ENCODE measurements around the gene PRDM16.

The PRDM16 gene

DNA sequence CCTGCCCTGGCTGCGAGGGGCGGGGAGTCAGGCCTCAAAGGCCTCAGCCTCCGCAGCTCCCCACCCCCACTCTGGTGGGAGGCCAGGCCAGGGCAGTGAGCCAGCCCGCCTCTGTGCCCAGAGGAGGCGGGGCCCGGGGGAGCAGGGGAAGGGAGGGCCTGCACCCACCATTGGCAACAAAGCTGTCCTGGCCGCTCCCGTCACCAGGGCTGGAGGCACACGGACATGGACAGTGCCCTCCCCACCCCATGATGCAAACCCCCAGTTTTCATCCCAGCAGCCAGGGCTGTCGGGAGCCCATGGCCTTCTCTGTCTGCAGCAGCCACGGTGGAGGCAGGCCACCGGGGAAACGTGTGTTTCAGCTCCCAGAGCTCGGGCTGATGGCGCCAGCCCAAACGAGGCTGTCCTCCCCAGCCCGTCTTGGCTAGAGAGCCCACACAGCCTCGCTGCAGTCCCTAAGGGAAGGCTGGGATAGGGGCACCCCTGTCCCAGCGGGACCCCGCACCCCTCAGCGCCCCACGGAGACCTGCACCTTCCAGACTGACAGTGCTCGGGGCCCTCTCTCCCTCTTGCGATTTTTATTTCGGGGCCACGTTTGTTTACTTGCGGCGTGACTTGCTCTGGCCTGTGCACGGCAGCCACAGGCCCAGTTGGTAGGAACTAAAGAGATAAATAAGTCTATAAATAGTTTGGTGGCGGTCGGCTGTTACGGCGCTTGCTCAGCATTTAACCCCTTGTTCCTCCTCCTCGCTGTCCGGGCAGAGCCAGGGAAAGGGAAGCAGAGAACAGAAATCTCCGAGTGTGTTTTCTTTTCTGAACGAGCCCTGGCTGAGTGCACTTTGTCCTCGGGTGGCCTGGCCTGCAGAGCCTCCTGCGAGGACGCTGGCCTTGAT, 101.8 kb downstream of the PRDM16 start:
- Mint-ChIP-seq H3K27ac (no peak overlapping the region), H3K36me3 (ENCODE audit: low read depth) (no peaks in the 10 kb centered on the region), H3K27me3 (ENCODE audit: low read depth) (peaks cover 15% of the 10 kb centered on the region), H3K9me3 (no peaks in the 10 kb centered on the region), H3K4me1 (ENCODE audit: low read depth) (no peaks in the 10 kb centered on the region), H3K4me3 (no peak overlapping the region)

DNA sequence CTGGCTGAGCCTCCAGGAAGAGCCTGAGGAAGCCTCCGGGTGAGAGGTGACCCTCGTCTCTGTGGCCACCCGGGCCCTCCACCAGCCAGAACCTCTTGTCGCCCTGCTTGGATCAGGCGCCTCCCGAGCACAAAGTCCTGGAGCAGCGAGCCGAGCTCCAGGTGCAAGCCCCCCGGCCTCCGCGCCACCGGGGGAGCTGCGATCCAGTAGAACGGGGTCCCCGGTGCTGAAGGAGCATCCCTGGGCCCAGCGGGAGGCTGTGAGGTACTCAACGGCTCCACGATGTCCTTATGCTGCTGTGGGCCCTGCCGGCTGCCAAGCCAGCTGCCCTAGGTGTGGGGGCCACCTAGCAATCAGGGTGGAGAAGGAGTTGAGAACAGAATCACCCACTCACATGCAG, 102.8 kb downstream of the PRDM16 start:
- Mint-ChIP-seq H3K4me3 (no peak overlapping the region), H3K36me3 (ENCODE audit: low read depth) (no peaks in the 10 kb centered on the region), H3K27me3 (ENCODE audit: low read depth) (peaks cover 15% of the 10 kb centered on the region), H3K9me3 (no peaks in the 10 kb centered on the region), H3K27ac (no peak overlapping the region), H3K4me1 (ENCODE audit: low read depth) (no peaks in the 10 kb centered on the region)

DNA sequence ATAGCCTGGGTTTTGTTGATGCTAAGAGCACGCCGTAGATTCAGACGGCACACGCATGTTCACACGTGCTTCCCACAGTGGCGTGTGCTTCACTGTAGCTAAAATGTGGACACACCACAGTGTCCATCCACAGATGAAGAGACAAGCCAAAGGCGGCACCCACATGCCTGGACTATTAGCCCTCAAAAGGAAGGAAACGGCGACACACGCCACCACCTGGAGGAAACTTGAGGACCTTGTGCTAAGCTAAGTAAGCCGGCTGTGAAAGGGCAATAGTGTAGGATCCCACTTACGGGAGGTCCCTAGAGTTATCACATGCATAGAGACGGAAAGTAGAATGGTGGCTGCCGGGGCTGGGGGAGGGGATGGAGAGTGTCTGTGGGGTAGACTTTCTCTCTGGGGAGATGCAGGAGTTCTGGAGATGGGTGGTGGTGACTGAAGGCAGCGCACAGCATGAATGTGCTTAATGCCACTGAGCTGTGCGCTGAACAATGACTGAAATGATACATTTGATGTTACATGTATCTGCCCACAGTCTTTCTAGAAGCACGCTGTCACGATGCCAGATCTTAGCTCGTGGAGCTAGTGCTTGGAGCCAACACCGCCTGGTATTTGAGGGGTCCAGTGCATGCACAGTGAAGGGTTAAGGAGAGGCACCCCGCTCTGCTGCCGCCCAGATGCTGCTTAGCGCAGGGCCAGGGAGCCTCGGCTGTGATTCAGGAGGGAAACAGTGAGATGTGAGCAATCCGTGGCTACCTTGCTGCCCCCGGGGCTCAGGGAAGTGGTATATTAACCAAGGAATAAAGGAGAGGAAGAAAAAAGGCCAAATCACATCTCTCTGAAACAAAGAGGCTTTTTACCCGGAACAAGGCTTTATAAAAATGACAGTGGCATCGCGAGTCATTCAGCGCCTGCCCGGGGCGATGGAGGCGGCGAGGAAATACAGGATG, 103.7 kb downstream of the PRDM16 start:
- H3K27me3 Mint-ChIP-seq (ENCODE audit: low read depth), result peaks cover 15% of the 10 kb centered on the region
- no peak overlapping the region for H3K4me3 Mint-ChIP-seq
- no peak overlapping the region for H3K27ac Mint-ChIP-seq
- no peaks in the 10 kb centered on the region for H3K36me3 Mint-ChIP-seq (ENCODE audit: low read depth)
- no peaks in the 10 kb centered on the region for H3K9me3 Mint-ChIP-seq
- no peaks in the 10 kb centered on the region for H3K4me1 Mint-ChIP-seq (ENCODE audit: low read depth)

DNA sequence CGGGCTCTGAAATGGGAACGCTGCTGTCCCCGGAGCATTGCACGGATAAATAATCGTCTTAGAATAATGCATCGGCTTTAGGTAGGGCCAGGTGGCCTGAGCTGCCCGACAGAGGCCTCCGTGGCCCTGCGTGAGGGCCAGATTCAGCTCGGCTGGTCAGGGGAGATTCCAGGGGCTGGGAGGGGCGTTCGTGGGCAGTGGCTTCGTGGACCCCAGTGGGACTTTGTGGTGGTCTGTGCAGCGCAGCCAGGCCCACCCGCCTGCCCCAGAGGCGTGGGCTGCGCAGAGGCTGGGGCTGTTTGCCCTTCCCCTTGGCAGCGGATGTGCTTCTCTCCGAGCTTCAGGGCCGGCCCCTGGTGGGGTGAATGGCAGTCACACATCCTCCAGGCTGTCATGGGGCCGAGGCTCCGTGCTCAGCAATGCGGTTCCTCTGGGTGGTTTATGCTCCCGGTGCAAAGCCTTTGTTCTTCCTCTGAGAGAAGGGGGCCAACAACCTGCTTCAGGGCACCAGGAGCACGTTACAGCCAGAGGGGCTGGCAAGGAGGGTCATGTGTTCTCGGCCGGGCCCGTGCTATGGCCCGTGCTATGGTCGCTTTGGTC, 104.5 kb downstream of the PRDM16 start:
- no peaks in the 10 kb centered on the region for H3K9me3 Mint-ChIP-seq

DNA sequence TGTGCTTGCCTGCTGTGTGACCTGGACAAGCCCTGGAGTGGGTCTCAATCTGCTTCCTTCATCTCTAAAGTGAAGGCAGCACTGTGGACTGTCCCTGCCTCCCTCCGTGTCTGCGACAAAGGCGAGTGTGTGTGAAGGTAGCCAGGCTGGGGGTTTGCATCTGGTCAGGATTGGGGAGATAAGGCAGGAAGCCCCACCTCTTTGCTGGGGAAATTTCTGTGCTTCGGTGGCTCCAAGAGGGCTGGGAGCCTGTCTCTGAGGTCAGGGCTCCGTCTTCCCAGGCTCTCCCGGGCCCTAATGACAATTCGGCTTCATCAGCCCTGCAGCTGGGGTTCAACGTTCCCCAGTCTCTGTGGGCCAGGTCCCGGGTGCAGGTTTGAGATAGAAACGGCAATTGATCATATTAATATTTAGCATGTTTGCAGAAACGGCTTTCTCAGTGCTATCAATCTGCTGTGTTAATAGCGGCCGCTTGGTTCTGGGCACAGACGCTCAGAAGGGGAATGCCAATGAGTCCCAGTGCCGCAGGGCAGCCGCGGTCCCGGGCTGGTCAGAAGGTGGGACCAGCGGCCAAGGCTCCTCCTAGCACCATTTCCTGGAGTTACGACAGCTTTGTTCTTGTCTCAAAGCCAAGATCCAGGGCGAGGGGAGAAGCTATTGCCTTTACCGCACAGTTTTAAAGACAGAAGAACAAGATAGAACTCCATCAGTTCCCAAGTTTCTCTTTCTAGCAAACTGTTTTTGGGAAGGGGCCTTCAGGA, 105.7 kb downstream of the PRDM16 start:
- H3K36me3 Mint-ChIP-seq (ENCODE audit: low read depth), result no peaks in the 10 kb centered on the region
- H3K27me3 Mint-ChIP-seq (ENCODE audit: low read depth), result peaks cover 15% of the 10 kb centered on the region
- H3K4me3 Mint-ChIP-seq, result no peak overlapping the region
- H3K9me3 Mint-ChIP-seq, result no peaks in the 10 kb centered on the region
- no peak overlapping the region for H3K27ac Mint-ChIP-seq
- no peaks in the 10 kb centered on the region for H3K4me1 Mint-ChIP-seq (ENCODE audit: low read depth)

More for the DNA sequence above, 104.5 kb downstream of the PRDM16 start:
- no peaks in the 10 kb centered on the region for H3K4me1 Mint-ChIP-seq (ENCODE audit: low read depth)
- no peak overlapping the region for H3K4me3 Mint-ChIP-seq
- H3K27me3 Mint-ChIP-seq (ENCODE audit: low read depth), result peaks cover 15% of the 10 kb centered on the region
- no peaks in the 10 kb centered on the region for H3K36me3 Mint-ChIP-seq (ENCODE audit: low read depth)
- H3K27ac Mint-ChIP-seq, result no peak overlapping the region

DNA sequence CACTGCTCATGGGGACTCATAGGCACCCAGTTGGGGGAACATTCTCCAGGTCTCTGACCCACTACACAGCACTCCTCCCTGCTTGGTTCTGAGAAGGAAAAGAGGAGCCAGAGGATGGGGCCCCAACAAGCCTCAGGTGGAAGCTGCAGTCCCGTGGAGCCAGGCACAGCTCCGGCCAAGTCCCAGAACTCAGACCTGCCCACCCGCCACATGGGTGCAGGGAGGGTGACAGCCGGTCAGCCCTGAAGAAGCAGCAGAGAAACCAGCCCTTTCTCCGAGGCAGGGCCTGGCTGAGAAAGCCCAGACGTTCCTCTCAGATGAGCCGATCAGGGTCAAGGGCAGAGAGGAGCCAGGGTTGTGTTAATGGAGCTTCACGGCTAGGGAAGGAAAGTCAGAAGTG, 106.5 kb downstream of the PRDM16 start:
- Mint-ChIP-seq H3K27ac (no peak overlapping the region), H3K9me3 (no peaks in the 10 kb centered on the region), H3K36me3 (ENCODE audit: low read depth) (no peaks in the 10 kb centered on the region), H3K4me3 (no peak overlapping the region), H3K4me1 (ENCODE audit: low read depth) (no peaks in the 10 kb centered on the region), H3K27me3 (ENCODE audit: low read depth) (peaks cover 15% of the 10 kb centered on the region)

DNA sequence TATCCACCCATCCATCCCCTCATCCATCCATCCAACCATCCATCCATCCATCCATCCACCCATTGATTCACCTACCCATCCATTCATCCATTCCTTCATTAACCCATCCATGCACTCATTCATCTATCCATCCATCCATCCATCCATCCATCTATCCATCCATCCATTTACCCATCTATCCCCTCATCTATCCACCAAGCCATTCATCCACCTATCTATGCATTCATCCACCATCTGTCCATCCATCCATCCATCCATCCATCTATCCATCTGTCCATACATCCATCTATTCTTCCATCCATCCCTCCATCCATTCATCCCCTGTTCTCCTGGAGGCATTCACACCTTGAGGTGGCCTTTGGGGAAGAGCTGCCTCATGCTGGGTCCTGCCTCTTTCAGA, 107.0 kb downstream of the PRDM16 start:
- H3K27ac Mint-ChIP-seq, result no peak overlapping the region
- no peaks in the 10 kb centered on the region for H3K4me1 Mint-ChIP-seq (ENCODE audit: low read depth)
- H3K27me3 Mint-ChIP-seq (ENCODE audit: low read depth), result peaks cover 12% of the 10 kb centered on the region
- H3K36me3 Mint-ChIP-seq (ENCODE audit: low read depth), result no peaks in the 10 kb centered on the region
- no peaks in the 10 kb centered on the region for H3K9me3 Mint-ChIP-seq
- H3K4me3 Mint-ChIP-seq, result no peak overlapping the region

DNA sequence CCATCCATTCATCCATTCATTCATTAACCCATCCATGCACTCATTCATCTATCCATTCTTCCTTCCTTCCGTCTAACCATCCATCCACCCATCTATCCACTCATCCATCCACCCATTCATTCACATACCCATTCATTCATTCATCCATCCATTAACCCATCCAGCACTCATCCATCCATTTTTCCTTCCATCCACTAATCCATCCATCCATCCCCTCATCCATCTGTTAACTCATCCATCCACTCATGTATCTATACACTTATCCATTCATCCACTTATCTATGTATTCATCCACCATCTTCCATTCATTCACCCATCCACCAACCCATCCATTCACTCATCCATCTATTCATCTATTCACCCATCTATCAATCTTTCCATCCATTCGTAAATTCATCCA, 107.8 kb downstream of the PRDM16 start:
- Mint-ChIP-seq H3K4me3 (no peak overlapping the region), H3K27ac (no peak overlapping the region), H3K4me1 (ENCODE audit: low read depth) (no peaks in the 10 kb centered on the region), H3K9me3 (no peaks in the 10 kb centered on the region), H3K27me3 (ENCODE audit: low read depth) (peaks cover 9% of the 10 kb centered on the region), H3K36me3 (ENCODE audit: low read depth) (no peaks in the 10 kb centered on the region)

DNA sequence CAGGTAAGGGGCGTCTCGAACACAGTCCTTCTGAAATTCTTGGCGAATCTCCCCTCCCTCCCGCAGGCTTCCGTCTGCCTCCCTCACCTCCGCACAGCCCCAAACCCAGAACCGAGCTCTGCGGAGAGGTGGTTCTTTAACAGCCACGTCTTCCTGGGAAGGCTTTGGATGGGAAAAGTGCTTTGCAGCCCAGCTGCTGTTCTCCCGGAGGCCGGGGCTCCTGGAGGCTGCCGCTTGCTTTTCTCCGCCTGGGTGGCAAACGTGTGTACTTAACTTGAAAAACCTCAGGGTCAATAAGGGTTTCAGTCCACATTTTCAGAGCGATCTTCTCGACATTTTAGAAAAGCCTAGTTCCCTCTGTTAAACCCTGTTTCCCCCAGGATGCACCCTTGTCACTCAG, 109.3 kb downstream of the PRDM16 start:
- no peaks in the 10 kb centered on the region for H3K9me3 Mint-ChIP-seq
- no peaks in the 10 kb centered on the region for H3K27me3 Mint-ChIP-seq (ENCODE audit: low read depth)

DNA sequence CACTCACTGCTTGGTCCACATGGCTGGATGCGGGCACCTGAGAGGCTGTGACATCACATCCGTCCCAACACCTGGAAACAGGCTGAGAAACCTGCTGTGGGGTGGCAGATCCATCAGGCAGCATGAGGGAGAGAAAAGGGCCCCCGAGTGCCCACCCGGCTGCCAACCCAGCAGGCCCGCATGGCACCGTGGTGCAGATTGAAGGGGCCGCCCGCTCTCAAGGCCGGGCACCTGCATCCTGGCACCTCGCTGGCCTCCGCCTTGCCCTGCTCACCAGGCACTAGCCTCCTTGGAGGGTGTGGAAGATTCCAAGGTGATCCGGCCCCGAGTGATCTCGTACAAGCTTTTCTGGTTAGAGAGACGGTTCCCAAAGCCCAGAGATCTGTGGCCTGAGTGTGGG, 110.5 kb downstream of the PRDM16 start:
- Mint-ChIP-seq H3K9me3 (no peaks in the 10 kb centered on the region), H3K4me3 (no peak overlapping the region), H3K27me3 (ENCODE audit: low read depth) (no peaks in the 10 kb centered on the region), H3K4me1 (ENCODE audit: low read depth) (no peaks in the 10 kb centered on the region), H3K27ac (no peak overlapping the region), H3K36me3 (ENCODE audit: low read depth) (no peaks in the 10 kb centered on the region)

More for the DNA sequence above, 109.3 kb downstream of the PRDM16 start:
- no peaks in the 10 kb centered on the region for H3K36me3 Mint-ChIP-seq (ENCODE audit: low read depth)
- no peaks in the 10 kb centered on the region for H3K4me1 Mint-ChIP-seq (ENCODE audit: low read depth)
- H3K4me3 Mint-ChIP-seq, result no peak overlapping the region
- no peak overlapping the region for H3K27ac Mint-ChIP-seq

DNA sequence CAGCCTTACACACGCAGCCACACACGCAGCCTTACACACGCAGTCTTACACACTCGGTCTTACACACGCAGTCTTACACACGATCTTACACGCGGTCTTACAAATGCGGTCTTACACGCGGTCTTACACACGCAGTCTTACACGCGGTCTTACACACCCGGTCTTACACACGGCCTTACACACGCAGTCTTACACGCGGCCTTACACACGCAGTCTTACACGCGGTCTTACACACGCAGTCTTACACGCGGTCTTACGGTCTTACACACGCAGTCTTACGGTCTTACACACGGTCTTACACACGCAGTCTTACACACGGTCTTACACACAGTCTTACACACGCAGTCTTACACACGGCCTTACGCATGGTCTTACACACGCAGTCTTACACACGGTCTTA, 111.9 kb downstream of the PRDM16 start:
- Mint-ChIP-seq H3K36me3 (ENCODE audit: low read depth) (no peaks in the 10 kb centered on the region), H3K4me1 (ENCODE audit: low read depth) (no peaks in the 10 kb centered on the region), H3K4me3 (no peak overlapping the region), H3K27me3 (ENCODE audit: low read depth) (peaks cover 5% of the 10 kb centered on the region), H3K9me3 (no peaks in the 10 kb centered on the region), H3K27ac (no peak overlapping the region)

DNA sequence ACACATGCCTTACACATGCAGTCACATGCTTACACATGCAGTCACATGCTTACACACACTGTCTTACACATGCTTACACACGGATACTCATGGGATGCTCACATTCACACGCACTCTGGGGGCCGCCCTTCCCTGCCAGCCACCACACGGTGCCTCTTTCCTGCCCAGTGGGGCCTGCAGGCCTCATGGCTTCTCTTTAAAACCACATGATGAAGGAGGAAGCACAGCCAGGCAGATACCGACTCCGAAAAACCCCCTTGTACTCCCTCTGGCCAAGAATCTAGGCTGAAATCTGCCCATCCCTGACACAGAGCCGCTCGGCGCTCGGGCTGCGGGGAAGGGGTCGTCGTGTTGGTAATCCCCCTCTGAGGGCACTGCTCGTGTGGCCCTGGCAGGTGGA, 113.0 kb downstream of the PRDM16 start:
- Mint-ChIP-seq H3K4me3 (no peak overlapping the region), H3K4me1 (ENCODE audit: low read depth) (no peaks in the 10 kb centered on the region), H3K36me3 (ENCODE audit: low read depth) (no peaks in the 10 kb centered on the region), H3K27me3 (ENCODE audit: low read depth) (peaks cover 5% of the 10 kb centered on the region), H3K27ac (no peak overlapping the region), H3K9me3 (no peaks in the 10 kb centered on the region)

DNA sequence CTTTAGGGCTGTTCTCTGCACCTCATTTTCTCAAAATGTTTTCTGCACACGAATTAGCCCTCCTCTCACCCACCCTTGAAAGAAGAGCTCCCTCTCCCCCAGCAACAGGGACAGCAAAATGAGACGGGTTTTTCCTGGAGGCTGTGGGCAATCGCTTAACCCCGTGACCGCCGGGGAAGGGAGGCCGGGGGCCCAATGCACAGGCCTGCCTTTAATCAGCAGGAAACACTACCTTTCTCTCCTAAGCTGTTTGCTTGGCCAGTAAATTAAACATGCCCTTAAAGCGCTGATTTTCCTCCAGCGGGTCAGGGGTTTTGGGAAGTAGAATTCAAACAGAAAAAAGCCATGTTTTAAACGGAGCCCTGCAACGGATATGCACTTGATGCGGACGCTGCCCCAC, 114.4 kb downstream of the PRDM16 start:
- no peaks in the 10 kb centered on the region for H3K9me3 Mint-ChIP-seq

DNA sequence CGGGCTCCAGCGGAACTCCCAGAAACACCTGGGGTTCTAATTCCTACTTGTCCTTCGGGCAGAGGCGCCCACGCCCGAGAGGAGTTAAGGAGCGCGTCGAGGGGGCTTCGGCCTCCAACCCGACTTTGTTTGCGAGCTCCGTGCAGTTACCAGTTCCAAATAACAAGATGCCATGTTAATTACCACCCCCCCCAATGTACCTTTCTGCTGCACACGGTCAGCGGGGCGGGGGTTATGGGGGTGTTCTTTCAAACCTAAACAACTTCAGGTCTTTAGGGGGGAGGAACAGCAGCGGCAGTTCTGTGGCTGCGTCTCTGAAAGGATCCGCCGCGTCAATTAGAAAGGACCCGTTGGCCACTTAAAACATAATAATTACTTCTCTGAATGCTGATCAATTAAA, 114.8 kb downstream of the PRDM16 start:
- Mint-ChIP-seq H3K4me3 (no peak overlapping the region), H3K4me1 (ENCODE audit: low read depth) (no peaks in the 10 kb centered on the region), H3K9me3 (no peaks in the 10 kb centered on the region), H3K36me3 (ENCODE audit: low read depth) (no peaks in the 10 kb centered on the region), H3K27me3 (ENCODE audit: low read depth) (peaks cover 5% of the 10 kb centered on the region), H3K27ac (no peak overlapping the region)

More for the DNA sequence above, 114.4 kb downstream of the PRDM16 start:
- Mint-ChIP-seq H3K27me3 (ENCODE audit: low read depth) (peaks cover 5% of the 10 kb centered on the region), H3K4me3 (no peak overlapping the region), H3K27ac (no peak overlapping the region), H3K36me3 (ENCODE audit: low read depth) (no peaks in the 10 kb centered on the region), H3K4me1 (ENCODE audit: low read depth) (no peaks in the 10 kb centered on the region)
